Activated T-helper 1 cell treated with anti-CD3 and anti-CD28 coated beads, Interleukin-2, amount 50 U/mL, for 16 hours (primary cell): ENCODE data around the gene OR6B3.
"Not testable (repeated sequence)": the region's sequence is repeated elsewhere in the genome, so short reads cannot be mapped to it uniquely, and the experiment has no call there.

Experiments used
- DNase-seq, 2 donors: peaks; one replicate each; pipeline ENCODE4 v3.0.0-alpha.2; 2020; ENCODE audit warnings: low read depth in 1 of 2, low spot score in 1 of 2

Gene OR6B3

DNA sequence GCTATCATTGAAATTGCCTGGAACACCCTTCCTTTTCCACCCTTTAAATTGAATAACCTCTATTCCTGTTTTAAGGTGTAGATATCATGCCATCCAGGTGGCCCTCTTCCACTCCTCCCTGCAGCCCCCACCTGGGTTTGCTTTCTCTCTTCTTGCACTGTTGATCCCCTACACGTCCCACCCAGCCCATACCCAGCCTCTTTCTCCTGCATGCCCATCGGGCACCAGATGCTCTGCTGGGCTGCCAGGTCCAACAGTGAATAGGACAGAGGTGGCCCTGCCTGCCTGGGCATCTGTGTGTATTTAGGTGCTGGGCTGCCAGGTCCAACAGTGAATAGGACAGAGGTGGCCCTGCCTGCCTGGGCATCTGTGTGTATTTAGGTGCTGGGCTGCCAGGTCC is 9.2 kb downstream of the OR6B3 start:
- not testable (repeated sequence) for DNase-seq

DNA sequence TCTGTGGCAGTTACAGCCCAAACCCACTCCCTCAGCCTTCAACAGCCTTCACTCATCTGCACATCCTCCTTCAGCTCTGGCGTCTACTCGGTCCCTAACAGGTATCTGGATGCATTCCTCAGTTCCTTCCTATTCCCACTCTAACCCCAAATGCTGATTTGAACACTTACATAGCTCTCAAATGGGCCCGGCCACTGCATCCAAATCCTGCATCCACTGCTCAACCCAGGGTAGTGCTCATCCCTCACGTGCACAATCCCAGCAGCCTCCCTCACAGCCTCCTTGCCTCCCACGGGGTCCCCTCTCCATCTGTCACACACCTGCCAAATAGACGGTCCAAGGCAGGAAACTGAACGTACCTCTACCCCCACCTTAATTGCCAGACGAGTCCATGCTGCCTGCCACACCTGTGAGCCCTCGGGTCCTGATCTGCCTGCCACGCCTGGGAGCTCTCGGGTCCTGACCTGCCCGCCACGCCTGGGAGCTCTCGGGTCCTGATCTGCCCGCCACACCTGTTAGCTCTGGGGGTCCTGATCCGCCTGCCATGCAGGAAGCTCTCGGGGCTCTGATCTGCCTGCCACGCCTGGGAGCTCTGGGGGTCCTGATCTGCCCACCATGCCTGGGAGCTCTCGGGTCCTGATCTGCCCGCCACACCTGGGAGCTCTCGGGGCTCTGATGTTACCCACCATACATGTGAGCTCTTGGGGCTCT is 9.9 kb downstream of the OR6B3 start:
- no peak for DNase-seq

DNA sequence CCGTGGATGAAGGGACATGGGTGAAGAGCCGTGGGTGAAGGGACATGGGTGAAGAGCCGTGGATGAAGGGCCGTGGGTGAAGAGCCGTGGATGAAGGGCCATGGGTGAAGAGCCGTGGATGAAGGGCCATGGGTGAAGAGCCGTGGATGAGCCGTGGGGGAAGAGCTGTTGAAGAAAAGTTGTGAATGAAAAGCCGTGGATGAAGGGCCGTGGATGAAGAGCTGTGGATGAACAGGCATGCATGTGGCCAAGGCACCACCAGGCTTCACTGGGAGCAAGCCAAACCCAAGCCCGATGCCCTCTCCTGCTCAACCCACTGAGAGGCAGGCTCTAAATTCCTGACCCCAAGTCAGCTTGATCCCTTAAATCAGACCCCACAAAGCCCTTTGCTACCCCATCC is 10.6 kb downstream of the OR6B3 start:
- no peak for DNase-seq

DNA sequence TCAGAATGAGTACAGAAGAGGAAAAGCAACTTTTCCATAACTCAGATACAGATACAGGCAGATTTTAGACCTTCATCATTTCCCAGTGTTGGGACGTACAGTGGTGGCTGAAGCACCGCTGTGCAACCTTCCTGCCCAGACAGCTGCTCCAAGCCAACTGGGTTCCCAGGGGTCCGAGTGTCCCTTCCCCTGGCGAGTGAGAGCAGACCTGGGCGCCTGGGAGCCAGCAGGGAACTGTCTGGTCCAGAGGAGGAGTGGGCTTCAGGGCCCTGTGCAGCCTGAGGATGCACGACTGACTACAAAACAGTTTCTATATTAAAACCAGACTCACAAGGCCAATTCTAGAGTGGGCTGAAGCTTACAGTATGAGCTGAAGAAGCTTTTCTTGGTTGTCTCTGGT is 12.0 kb downstream of the OR6B3 start:
- no peak for DNase-seq

DNA sequence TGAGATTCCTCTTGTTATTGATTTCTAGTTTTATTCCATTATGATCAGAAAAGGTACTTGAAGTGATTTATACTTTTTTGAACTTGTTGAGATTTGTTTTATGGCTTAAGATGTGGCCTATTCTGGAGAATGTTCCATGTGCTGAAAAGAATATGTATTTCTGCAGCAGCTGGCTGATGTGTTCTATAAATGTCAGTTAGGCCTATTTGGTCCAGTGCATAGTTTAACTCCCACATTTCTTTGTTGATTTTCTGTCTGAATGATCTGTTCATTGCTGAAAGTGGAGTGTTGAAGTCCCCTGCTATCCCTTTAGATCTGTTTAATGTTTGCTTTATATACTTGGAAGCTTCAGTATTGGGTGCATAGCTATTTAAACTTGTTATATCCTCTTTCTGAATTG is 16.0 kb downstream of the OR6B3 start:
- DNase-seq = no peak

DNA sequence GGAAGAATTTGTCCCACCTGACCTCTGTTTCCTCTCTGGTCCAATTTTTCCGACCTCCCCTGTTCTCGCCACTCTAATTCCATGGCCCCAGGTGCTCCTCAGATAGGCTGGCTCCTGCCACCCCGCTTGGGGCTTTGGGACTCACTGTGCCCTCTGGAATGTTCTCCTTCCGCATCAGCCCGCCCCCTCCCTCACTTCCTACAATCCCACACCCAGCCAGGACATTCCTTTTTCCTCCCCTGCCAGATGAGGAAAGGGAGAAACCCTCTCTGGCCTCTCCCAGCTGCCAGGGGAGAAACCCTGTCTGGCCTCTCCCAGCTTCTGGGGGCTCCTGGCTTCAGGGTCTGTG is 20.0 kb downstream of the OR6B3 start:
- no peak for DNase-seq

DNA sequence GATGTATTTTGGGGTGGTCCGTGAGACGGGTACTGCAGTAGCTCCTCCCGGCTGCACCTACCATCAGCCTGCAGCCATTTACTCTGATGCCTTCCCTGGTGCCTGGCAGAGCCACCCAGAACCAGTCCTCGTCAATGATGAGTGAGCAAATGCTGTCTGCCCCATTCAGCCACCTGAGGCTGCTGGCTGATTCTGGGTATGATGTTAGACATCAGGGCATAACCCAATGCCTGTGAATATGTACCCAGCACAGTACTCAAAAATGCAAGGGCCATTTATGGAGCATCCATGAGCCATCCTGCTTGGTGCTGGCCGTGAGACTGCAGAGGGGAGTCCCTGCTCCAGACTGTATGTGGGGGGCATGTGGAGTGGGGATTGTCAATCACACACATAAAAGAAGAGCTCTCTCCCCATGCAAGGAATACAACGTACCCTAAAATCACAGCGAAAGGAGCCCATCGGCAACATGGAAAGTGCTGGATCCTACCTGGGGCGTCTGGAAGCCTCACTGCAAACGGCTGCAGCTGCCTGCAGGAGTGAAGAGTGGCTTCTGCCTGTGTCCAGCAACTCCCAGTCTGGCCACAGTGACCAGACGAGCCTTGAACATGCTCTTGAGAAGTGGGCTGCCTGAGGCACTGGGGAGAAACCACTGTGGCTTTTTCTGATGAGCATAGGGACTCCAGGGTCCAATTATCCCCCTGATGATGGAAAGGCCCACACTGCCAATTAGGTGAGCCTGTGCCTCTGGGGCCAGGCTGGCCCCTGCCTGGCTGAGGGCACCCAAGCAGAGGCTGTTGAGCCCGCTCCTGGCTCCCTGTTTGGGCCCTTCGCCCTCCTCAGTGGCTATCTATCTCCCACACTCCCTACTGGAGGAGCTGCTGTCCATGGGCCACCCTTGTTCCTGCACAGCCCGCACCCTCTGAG is 20.7 kb downstream of the OR6B3 start:
- DNase-seq = no peak

DNA sequence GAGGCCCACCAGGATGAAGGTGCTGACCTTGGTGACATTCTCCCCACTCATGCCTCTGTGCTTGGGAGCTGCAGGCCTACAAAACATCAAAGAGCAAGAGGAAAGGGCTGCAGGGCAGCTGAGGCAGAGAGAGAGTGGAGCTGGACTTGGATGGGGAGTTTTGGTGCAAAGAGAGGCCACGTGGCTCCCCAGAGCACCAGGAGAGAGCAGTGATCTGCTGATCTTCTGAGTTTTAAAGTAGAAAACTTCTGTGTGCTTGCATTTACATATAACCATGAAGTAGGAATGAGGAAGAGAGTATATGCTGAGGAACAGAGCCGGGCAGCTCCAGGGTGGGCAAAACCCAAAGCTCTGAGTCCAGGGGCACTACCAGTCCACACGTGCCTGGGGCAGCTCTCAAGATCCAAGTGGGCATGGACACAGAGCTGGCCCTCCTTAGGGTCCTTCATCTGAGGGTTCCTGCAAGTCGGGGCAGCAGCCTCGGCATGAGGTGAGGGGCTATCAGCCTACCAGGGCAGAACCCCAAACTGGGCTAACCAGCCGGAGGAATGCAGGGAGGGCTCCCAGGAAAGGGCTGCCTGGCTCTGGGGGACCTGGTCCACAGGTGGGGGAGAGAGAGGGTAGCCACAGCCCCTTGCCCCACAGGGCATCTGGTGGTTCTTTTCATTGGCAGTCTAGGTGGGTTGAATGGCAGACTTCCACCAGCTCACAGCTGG is 22.8 kb downstream of the OR6B3 start, which contains the start of gene OR6B2:
Gene OR6B2, minus strand, starts transcription at position 51 of the 716 bp plus-strand sequence. Its CDS starts 0 bp downstream, at position 51.
- DNase-seq = no peak

DNA sequence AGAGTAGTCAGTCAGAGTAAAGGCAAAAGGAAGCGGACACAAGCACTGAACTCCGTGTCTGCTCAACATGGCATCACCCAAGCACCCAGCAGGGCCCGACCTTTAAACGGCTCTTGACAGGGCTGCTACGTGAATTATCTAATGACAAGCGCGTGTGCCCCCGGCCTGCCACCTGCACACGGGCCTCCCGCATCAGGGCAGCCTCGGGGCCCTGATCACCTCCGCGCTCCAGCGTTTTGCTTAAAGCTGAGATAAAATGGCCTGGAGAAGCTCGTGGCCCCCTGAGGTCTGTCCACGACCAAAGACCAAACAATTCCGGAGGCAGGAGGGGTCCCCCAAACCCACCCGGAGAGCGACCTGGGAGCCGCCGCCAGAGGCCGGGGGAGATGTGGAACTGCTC is 28.6 kb downstream of the OR6B3 start:
- no peak for DNase-seq

DNA sequence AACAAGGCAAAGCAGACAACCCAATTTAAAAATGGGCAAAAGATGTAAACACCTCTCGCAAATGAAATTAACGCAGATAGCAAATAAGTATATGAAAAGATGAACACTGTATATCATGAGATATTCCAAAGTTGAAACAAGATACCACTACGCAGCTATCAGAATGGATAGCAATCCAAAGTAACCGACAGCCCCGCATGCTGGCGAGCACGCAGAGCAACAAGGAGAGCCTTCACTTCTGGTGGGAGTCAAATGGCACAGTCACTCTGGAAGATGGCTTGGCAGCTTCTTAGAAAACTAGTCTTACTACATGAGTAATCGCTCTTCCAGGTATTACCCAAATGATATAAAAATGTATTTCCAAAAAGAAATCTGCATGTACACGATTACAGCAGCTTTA is 29.5 kb downstream of the OR6B3 start:
- DNase-seq = no peak

DNA sequence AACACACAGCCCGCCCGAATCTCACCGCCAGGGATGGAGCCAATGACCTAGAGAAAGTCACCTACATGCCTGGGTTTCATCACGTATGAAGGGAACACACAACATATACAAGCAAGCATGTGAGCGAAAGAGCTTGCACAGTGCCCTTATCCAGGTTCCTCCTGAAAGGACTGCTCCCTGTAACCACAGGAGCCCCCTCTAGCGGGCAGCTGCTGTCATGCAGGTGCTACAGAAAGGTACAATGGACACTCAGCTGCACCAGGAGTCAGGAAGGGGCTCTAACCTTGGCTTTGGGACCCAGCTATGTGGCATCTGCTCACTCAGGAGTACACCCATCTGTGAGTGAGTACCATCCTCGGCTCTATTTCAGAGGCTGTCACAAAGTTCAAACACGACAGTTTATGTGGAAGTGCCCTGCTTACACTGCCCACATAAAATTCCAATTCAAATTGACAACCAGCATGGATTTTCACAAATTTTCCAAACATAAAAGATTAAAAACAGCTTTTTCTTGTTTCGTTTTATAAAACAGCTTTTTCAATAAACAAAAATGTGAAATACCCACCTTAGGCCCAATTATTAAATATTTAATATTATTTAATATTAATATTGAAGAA is 31.7 kb downstream of the OR6B3 start:
- peak; percentile 31 to 32 for DNase-seq

DNA sequence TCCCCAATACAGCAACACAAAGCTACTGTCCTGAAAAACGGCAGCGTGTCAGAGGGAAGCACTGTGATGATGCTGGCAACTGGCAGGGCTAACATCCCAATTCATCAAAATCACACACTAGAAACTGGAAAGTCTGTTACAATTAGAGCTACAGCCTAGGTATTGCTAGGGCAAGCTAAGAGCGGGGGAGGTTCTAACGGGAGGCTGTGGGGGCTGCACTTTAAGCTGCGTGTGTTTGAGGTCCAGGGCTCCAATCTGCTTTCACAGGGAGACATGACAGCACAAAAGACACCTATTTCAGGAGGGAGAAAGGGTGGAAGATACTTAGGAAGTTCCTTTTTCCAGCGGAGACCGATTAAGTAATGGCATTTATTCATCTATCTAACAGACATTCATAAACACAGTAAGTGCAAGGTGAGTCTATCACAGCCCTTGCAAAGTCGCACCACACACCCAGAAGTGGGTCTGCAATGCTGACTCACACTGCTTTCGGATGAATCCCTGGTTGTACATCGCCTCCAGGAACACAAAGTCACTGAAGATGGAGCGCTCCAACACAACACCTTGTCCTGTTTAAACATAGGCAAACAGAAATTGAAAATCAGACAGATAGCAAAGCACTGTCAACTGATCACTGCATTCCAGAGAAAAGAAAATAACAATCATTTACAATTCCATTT is 35.1 kb downstream of the OR6B3 start:
- DNase-seq = no peak

DNA sequence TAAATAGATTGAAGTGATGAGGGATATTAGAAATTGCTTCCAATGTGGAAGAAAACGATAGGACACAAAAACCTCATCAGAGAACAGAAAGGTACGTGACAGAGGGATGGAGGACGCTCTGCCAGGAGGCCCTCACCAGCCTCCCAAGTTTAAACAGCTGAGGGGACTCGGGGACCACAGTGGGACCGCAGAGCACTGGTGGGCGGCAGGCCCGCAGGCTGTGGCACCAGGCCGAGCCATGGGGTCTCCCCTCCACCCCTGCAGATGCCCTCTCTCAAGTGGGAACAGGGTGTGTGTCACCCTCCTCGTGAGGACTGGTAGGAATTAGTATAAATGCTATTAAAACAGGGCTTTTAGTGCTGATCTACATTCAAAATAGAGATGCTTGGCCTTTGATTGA is 39.0 kb downstream of the OR6B3 start:
- DNase-seq = no peak

DNA sequence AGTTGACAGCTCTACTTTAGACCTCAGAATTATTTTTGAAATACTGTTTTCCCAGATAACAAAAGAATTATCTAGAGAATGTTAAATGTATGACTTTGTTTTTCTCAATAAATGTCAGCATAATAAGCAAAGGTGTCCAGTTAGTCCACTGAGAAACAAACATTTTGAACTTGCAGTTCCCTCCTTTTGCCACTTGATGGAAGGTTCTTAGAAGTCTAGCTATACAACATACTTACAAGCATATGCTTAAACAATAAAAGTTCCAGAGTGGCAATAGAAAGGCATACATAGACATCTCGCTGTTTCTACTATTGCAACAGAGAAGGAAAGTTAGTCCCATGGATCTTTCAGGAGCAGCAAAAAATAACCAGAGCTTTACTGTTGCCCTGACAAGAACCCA is 40.0 kb downstream of the OR6B3 start:
- DNase-seq = no peak

DNA sequence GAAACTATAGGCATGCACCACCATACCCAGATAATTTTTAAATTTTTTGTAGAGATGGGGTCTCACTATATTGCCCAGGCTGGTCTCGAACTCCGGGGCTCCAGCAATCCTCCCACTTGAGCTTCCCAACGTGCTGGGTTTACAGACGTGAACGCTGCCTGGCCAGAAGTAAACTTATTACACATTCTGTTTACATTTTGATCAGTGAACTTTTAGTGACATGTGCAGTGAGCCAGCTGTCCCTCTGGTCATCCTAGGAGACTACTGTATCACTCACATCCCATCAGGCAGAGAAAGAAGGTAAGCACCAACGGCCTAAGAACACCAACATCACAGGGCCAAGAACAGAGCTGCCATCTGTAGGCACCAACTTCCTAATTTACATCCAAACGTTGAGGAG is 50.3 kb downstream of the OR6B3 start:
- DNase-seq = no peak

DNA sequence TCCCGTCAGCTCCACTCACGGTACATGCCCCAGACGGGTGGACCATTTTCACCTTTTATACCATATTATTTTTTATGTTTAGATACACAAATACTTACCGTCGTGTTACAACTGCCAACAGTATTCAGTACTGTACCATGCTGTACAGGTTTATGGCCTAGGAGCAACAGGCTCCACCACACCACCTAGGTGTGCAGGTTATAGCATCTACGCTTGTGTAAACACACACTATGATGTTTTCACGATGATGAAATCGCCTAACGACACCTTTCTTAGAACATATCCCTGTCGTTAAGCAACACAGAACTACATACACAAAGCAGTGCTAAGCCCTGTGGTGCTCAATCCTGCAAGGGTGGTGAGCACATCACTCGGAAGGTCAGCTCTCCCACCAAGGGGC is 52.6 kb downstream of the OR6B3 start:
- DNase-seq = no peak

DNA sequence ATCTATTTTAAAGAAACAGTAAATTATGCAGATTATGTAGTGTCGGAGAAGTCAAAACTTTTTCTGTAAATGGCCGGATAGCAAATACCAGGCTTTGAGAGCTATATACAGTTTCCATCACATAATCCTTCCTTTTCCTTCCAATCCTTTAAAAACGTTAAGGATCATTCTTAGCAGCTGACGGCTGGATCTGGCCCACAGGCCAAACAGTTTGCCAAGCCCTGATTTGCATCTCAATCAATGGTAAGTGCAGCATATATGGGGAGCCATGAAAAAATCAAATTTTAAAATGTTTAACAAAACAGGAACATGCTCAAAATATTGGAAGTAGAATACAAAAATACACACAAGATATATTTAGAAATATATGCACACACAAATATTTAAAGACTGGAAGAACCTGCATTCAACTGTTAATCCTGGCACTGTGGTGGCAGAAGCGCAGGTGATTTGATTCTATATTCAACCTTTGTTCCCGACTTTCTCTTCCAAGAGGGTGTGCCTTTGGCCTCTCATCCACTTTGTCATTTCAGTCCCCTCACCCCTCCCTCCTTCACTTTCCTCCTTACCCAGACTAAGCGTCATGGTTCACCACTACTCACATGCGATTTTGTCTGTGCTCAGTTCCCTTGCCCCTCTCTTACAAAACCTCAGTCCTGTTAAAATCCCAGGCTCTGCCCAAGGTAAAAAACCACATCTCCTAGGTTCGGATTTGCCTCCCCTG is 55.5 kb downstream of the OR6B3 start:
- DNase-seq = no peak
